Parathyroid adenoma (tissue), 2 donors: ENCODE results near the gene ERC1.

Experiments used
- H2AFZ ChIP-seq: fragments of 300-600 bp; sonication (generic); one replicate; pipeline ENCODE4 v1.7.0; 2017; ENCODE audit warnings: antibody characterized with exemption, mild to moderate bottlenecking
- H3K27ac ChIP-seq: fragments of 300-600 bp; sonication (generic); one replicate; pipeline ENCODE4 v1.7.0; 2017
- H3K27me3 ChIP-seq: fragments of 300-600 bp; sonication (generic); one replicate; pipeline ENCODE4 v1.7.0; 2017; ENCODE audit warnings: low read length; ENCODE audit not compliant: control insufficient read depth, insufficient read depth
- H3K36me3 ChIP-seq: fragments of 300-600 bp; sonication (generic); one replicate; pipeline ENCODE4 v1.7.0; 2017; ENCODE audit warnings: low read length; ENCODE audit not compliant: control insufficient read depth, insufficient read depth
- H3K4me1 ChIP-seq: fragments of 300-600 bp; sonication (generic); one replicate; pipeline ENCODE4 v1.7.0; 2017; ENCODE audit warnings: control low read depth
- H3K4me2 ChIP-seq: fragments of 300-600 bp; sonication (generic); one replicate; pipeline ENCODE4 v1.7.0; 2017; ENCODE audit warnings: low read length
- H3K4me3 ChIP-seq: fragments of 300-600 bp; sonication (generic); one replicate; pipeline ENCODE4 v1.7.0; 2017; ENCODE audit warnings: low read depth, low read length
- H3K79me2 ChIP-seq: fragments of 300-600 bp; sonication (generic); one replicate; pipeline ENCODE4 v1.7.0; 2017; ENCODE audit warnings: control low read depth
- H3K9ac ChIP-seq: fragments of 300-600 bp; sonication (generic); one replicate; pipeline ENCODE4 v1.7.0; 2017; ENCODE audit warnings: mild to moderate bottlenecking
- H3K9me3 ChIP-seq: fragments of 300-600 bp; sonication (generic); one replicate; pipeline ENCODE4 v1.7.0; 2017; ENCODE audit warnings: low read length; ENCODE audit not compliant: control insufficient read depth
- TF ChIP-seq, protein P1 (sequence below): fragments of 300-600 bp; sonication (generic); IDR thresholded peaks from one replicate; pipeline ENCODE4 v1.7.0; 2017; ENCODE audit warnings: antibody characterized with exemption, mild to moderate bottlenecking
- donor health status: primary hyperparathyroidism.

Gene ERC1

DNA sequence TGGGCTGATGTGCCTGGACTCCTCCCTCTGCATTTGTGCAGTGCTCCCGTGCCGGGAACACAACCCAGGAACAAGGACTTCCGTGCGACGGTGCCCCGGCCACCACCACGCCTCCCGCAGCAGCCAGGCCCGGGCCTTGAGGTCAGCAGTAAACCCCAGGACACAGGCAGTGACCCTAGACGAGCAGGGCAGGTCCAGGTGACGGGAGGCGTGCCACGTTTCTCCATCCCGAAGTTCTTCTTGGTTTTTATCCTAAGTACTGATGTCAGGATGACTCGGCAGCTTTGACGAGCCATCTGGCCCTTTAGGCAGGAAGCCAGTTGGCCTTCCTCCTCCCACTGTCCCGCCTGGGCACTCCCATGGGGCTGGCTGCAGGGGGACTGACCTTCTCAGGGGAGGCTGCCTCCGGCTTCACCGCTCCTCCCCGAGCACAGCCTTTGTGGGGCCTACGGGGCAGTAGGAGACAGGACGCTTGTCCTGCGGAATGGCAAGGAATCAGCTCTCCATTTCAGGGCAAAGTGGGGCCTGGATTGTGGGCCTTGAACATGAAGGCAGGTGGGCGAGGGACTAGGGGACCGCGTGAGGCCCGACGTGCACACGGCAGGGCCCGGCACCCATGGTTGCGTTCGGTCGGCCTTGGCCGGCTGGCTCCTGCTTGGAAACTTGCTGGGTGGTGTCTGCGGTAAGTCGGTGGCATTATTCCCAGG lies 509.2 kb downstream of the ERC1 start:
- Histone ChIP-seq H3K27me3 (no peaks in the 10 kb centered on the region), H3K27ac (no peak overlapping the region), H3K4me1 (no peaks in the 10 kb centered on the region), H3K36me3 (no peaks in the 10 kb centered on the region), H3K9me3 (no peaks in the 10 kb centered on the region), H2AFZ (no peak overlapping the region), H3K4me2 (no peak overlapping the region), H3K79me2 (no peaks in the 10 kb centered on the region), H3K4me3 (no peak overlapping the region), H3K9ac (no peak overlapping the region)
- TF ChIP-seq, protein P1, sequence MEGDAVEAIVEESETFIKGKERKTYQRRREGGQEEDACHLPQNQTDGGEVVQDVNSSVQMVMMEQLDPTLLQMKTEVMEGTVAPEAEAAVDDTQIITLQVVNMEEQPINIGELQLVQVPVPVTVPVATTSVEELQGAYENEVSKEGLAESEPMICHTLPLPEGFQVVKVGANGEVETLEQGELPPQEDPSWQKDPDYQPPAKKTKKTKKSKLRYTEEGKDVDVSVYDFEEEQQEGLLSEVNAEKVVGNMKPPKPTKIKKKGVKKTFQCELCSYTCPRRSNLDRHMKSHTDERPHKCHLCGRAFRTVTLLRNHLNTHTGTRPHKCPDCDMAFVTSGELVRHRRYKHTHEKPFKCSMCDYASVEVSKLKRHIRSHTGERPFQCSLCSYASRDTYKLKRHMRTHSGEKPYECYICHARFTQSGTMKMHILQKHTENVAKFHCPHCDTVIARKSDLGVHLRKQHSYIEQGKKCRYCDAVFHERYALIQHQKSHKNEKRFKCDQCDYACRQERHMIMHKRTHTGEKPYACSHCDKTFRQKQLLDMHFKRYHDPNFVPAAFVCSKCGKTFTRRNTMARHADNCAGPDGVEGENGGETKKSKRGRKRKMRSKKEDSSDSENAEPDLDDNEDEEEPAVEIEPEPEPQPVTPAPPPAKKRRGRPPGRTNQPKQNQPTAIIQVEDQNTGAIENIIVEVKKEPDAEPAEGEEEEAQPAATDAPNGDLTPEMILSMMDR: no peak

DNA sequence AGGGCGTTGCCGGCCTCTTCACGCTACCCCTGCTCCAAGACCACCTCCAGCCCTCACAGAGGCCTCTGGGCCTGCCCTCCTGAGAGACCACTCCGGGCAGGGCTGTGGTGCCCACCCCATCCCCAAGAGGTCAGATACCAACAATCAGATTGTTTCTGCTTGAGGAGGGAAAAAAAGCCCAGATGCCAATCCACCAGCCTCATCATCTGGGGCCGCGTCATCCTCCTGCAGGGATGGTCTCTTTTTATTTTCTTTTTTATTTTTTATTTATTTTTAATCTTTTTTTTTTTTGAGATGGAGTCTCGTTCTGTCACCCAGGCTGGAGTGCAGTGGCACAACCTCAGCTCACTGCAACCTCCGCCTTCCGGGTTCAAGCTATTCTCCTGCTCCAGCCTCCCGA lies 510.0 kb downstream of the ERC1 start:
- Histone ChIP-seq H3K27me3 (no peaks in the 10 kb centered on the region), H3K9ac (no peak overlapping the region)

DNA sequence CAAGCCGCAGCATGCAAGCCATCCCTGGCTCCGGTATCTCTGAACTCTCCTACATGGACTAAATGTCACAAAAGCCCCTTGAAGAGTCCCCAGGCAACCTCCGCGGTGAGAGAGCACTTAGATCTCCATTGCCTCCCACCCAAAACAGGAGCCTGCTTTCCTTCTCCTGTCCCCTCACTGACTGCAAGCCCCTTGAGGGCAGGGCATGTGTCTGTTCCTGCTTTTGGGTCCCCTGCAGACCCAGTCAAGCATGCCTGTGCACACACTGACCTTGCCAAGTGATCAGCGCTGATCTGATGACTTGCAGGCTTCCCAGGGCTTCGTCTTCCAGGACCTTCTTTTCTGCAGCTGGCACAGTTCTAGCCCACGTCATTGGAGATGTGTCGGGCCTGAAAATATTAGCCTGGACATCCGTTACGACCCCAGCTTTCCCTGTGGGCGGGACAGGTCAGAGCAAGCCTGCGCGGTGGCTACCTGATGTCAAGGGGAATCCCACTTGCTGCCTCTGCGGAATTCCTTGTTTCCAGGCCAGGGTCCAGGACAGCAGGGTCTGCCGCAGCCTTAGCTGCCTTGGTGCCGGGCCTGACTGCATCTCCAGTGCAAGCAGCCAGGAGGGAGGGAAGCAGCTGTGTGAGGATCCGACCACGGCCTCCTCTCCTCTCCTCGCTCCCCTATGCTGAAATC lies 510.8 kb downstream of the ERC1 start:
- no peak overlapping the region for H3K4me2 ChIP-seq
- TF ChIP-seq, protein P1: no peak

More for the DNA sequence above, 510.0 kb downstream of the ERC1 start:
- Histone ChIP-seq H3K4me3 (no peak overlapping the region), H3K79me2 (no peaks in the 10 kb centered on the region), H3K9me3 (no peaks in the 10 kb centered on the region), H3K27ac (no peak overlapping the region), H3K4me2 (no peak overlapping the region), H3K36me3 (no peaks in the 10 kb centered on the region), H3K4me1 (no peaks in the 10 kb centered on the region), H2AFZ (no peak overlapping the region)
- TF ChIP-seq, protein P1: no peak

DNA sequence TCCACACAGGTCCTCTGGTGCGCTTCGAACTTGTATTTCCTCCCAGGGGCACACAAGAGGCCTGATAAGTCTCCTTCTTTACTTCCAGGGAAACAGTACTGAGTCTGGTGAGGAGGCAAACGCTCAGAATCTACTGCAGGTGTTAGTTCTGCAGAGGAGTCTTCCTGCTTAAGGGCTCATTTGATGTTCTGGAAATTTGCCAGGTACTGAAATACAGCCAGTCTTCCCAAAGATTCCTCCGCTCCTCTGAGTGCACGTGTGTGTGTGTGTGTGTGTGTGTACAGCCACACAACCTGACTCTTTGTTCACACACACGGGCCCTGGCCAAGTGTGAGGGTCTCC lies 511.3 kb downstream of the ERC1 start:
- TF ChIP-seq, protein P1: no peak
- H3K4me3 ChIP-seq: no peak overlapping the region
- no peaks in the 10 kb centered on the region for H3K9me3 ChIP-seq
- H3K4me2 ChIP-seq: no peak overlapping the region
- no peak overlapping the region for H3K27ac ChIP-seq
- no peaks in the 10 kb centered on the region for H3K27me3 ChIP-seq
- H3K79me2 ChIP-seq: no peaks in the 10 kb centered on the region
- no peak overlapping the region for H3K9ac ChIP-seq
- H3K4me1 ChIP-seq: no peaks in the 10 kb centered on the region
- H2AFZ ChIP-seq: no peak overlapping the region
- H3K36me3 ChIP-seq: no peaks in the 10 kb centered on the region

More for the DNA sequence above, 510.8 kb downstream of the ERC1 start:
- H3K9ac ChIP-seq: no peak overlapping the region
- no peaks in the 10 kb centered on the region for H3K4me1 ChIP-seq
- no peaks in the 10 kb centered on the region for H3K79me2 ChIP-seq
- no peaks in the 10 kb centered on the region for H3K36me3 ChIP-seq
- no peaks in the 10 kb centered on the region for H3K9me3 ChIP-seq
- no peak overlapping the region for H2AFZ ChIP-seq
- H3K4me3 ChIP-seq: no peak overlapping the region
- H3K27me3 ChIP-seq: no peaks in the 10 kb centered on the region
- H3K27ac ChIP-seq: no peak overlapping the region
